Prostate gland (tissue), 2 donors: Measurements from ENCODE around the gene PAH. TPM values are rescaled to one million over a fixed set of nuclear protein-coding genes. Genes with fewer than 3 reads are reported as not detected.

Experiments
- DNase-seq: peaks from one replicate; pipeline ENCODE4 v3.0.0-alpha.2; 2019; ENCODE audit warnings: low spot score
- H3K27ac ChIP-seq, 2 donors: fragments of 200-600 bp; sonication (generic); 2 replicates each; pipeline ENCODE4 v1.5.1; 2017 to 2019
- H3K27me3 ChIP-seq: fragments of 200-600 bp; sonication (generic); replicated peaks from 2 replicates; pipeline ENCODE4 v1.5.1; 2019; ENCODE audit not compliant: insufficient read depth
- H3K36me3 ChIP-seq, 2 donors: fragments of 200-600 bp; sonication (generic); 1 replicate in 1 of 2; 2 replicates in 1 of 2; pipeline versions ENCODE4 v1.5.1 to v1.8.1; 2017 to 2019
- H3K4me1 ChIP-seq: fragments of 200-600 bp; sonication (generic); replicated peaks from 2 replicates; pipeline ENCODE4 v1.5.1; 2019
- H3K4me3 ChIP-seq, 2 donors: fragments of 200-600 bp; sonication (generic); 2 replicates each; pipeline ENCODE4 v1.5.1; 2017 to 2019
- H3K9me3 ChIP-seq: fragments of 200-600 bp; sonication (generic); 2 replicates; pipeline ENCODE4 v1.5.1; 2017
- CTCF ChIP-seq, 4 experiments: fragments of 200-600 bp in 2 of 4; fragments of 450-650 bp in 2 of 4; sonication (generic) in 2 of 4; IDR thresholded peaks; 1 replicate in 3 of 4; 2 replicates in 1 of 4; pipeline ENCODE4 v1.5.1; 2016 to 2019; ENCODE audit warnings: antibody characterized with exemption in 4 of 4, mild to moderate bottlenecking in 2 of 4, moderate library complexity in 2 of 4
- POLR2A ChIP-seq: fragments of 450-650 bp; IDR thresholded peaks from one replicate; pipeline ENCODE4 v1.6.1; 2016; ENCODE audit warnings: antibody characterized with exemption, mild to moderate bottlenecking
- POLR2AphosphoS5 ChIP-seq: sonication (generic); formaldehyde crosslinking; IDR thresholded peaks from one replicate; pipeline ENCODE4 v1.6.1; 2017; ENCODE audit warnings: antibody characterized with exemption
- WGBS: methylation state at CpG from one replicate; pipeline ENCODE4 v1.1.5; 2018; 5-methylcytosine and 5-hydroxymethylcytosine counted together
- intact Hi-C: fragments of 100-400 bp; cut with DNase I; formaldehyde crosslinking; loops from one replicate; pipeline ENCODE4 v1.14.2; 2022
- total RNA-seq, 2 donors: library from RNA; depleted of rRNA; stranded (reverse); fragments of >200 nt; gene quantifications; one replicate each; pipeline ENCODE4 v1.1.0, GENCODE V29; 2016

PAH gene
- total RNA-seq, 2 donors from 2014 or later, result 0.36 to 4.1 TPM

GRCh38 chr12:102816816-102817434 is 100.1 kb downstream of the PAH start:
- intact Hi-C loops, result no loop called here
- no peak overlapping the region for H3K4me3 ChIP-seq
- DNase-seq, result no peak
- H3K9me3 ChIP-seq, result no peaks in the 10 kb centered on the region
- 15% methylated on average over 5 of the region's 5 CpGs for WGBS
- H3K36me3 ChIP-seq, result no peaks in the 10 kb centered on the region
- H3K27me3 ChIP-seq, result no peaks in the 10 kb centered on the region
- TF ChIP-seq POLR2AphosphoS5, result no peak
- TF ChIP-seq POLR2A, result no peak
- peak in 3 of 4 experiments; percentile 28 to 50 (median 36) for TF ChIP-seq CTCF (IDR thresholded peaks at IDR 0.05)
- no peaks in the 10 kb centered on the region for H3K4me1 ChIP-seq
- no peak overlapping the region for H3K27ac ChIP-seq

GRCh38 chr12:102814691-102815367 is 102.2 kb downstream of the PAH start:
- no peak overlapping the region for H3K27ac ChIP-seq
- TF ChIP-seq CTCF (IDR thresholded peaks at IDR 0.05), result no peak
- TF ChIP-seq POLR2A, result no peak
- TF ChIP-seq POLR2AphosphoS5, result no peak
- WGBS, result 66% methylated on average over 2 of the region's 2 CpGs
- no peak overlapping the region for H3K4me3 ChIP-seq
- no peaks in the 10 kb centered on the region for H3K36me3 ChIP-seq
- H3K4me1 ChIP-seq, result no peaks in the 10 kb centered on the region
- no peak for DNase-seq
- H3K9me3 ChIP-seq, result no peaks in the 10 kb centered on the region
- no peaks in the 10 kb centered on the region for H3K27me3 ChIP-seq
- intact Hi-C loops, result no loop called here

GRCh38 chr12:102812344-102812743 is 104.7 kb downstream of the PAH start:
- no peak for DNase-seq
- intact Hi-C loops, result no loop called here
- no peaks in the 10 kb centered on the region for H3K27me3 ChIP-seq
- H3K36me3 ChIP-seq, result no peaks in the 10 kb centered on the region
- no peaks in the 10 kb centered on the region for H3K4me1 ChIP-seq
- H3K4me3 ChIP-seq, result no peak overlapping the region
- TF ChIP-seq POLR2AphosphoS5 (no peak), CTCF (IDR thresholded peaks at IDR 0.05) (no peak), POLR2A (no peak)
- 39% methylated on average over 8 of the region's 8 CpGs for WGBS
- H3K9me3 ChIP-seq, result no peaks in the 10 kb centered on the region
- no peak overlapping the region for H3K27ac ChIP-seq

- no peak for DNase-seq
Observed at GRCh38 chr12:102811110-102811737, 105.8 kb downstream of the PAH start.

More at GRCh38 chr12:102811110-102811737, 105.8 kb downstream of the PAH start:
- WGBS, result 33% methylated on average over 6 of the region's 6 CpGs
- Histone ChIP-seq H3K4me3 (no peak overlapping the region), H3K4me1 (no peaks in the 10 kb centered on the region), H3K36me3 (no peaks in the 10 kb centered on the region), H3K27ac (no peak overlapping the region), H3K27me3 (no peaks in the 10 kb centered on the region), H3K9me3 (no peaks in the 10 kb centered on the region)
- intact Hi-C loops, result no loop called here
- TF ChIP-seq POLR2AphosphoS5, result no peak
- no peak for TF ChIP-seq POLR2A
- TF ChIP-seq CTCF (IDR thresholded peaks at IDR 0.05), result peak in 2 of 4 experiments; percentile 10 to 30
